A549 treated with dexamethasone at 1 μM for 4 hours (cell line): Measurements from ENCODE around the gene BTLA. TPM values are rescaled to one million over a fixed set of nuclear protein-coding genes. Genes with fewer than 3 reads are reported as not detected.

ENCODE experiments used
- total RNA-seq: library from RNA; stranded (reverse); fragments of 200-300 nt; extraction: Qiagen RNA extraction; gene quantifications from 5 replicates; pipeline ENCODE4 v1.2.3, GENCODE V29; 2022

Gene BTLA, protein sequence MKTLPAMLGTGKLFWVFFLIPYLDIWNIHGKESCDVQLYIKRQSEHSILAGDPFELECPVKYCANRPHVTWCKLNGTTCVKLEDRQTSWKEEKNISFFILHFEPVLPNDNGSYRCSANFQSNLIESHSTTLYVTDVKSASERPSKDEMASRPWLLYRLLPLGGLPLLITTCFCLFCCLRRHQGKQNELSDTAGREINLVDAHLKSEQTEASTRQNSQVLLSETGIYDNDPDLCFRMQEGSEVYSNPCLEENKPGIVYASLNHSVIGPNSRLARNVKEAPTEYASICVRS
- total RNA-seq, result 0.14 TPM in 1 of 5 replicates, not detected in the others

GRCh38 chr3:112498914-112499711, at the start of gene BTLA:
Gene BTLA, minus strand, starts transcription at chr3:112499472. Its CDS starts 114 bp downstream, at chr3:112499358.

Other genes with a start within 250 kb of the BTLA start
- gene SLC9C1, start 205.3 kb downstream of the BTLA start, total RNA-seq, result not detected in 5 replicates
- gene CD200, start 166.3 kb downstream of the BTLA start, total RNA-seq, result not detected in 5 replicates
- gene ATG3, start 62.5 kb upstream of the BTLA start, total RNA-seq, result 46.3 to 52.0 TPM (median 49.3 TPM) in 5 replicates
- gene SLC35A5, start 62.6 kb upstream of the BTLA start, total RNA-seq, result 14.2 to 19.7 TPM (median 16.7 TPM) in 5 replicates
- gene CCDC80, start 141.7 kb upstream of the BTLA start, total RNA-seq, result 47.0 to 76.4 TPM (median 69.6 TPM) in 5 replicates